Renal pelvis (tissue), 4 donors: Measurements from ENCODE around the gene GPR179. TPM values are rescaled to one million over a fixed set of nuclear protein-coding genes. Genes with fewer than 3 reads are reported as not detected.
"Not testable (repeated sequence)": the region's sequence is repeated elsewhere in the genome, so short reads cannot be mapped to it uniquely, and the experiment has no call there.

Experiments
- DNase-seq: peaks from one replicate; pipeline ENCODE4 v3.0.0-alpha.2; 2013
- polyA plus RNA-seq, 3 donors: library from polyadenylated mRNA; unstranded; fragments of 120-200 nt; gene quantifications; one replicate each; pipeline ENCODE4 v1.2.1, GENCODE V29; 2013; ENCODE audit not compliant: insufficient read length in 3 of 3

The GPR179 gene
- polyA plus RNA-seq, 3 donors: 0.10 to 0.16 (median 0.12) TPM

- DNase-seq: no peak
Observed at GRCh38 chr17:38324772-38325171, 19.0 kb downstream of the GPR179 start.

GRCh38 chr17:38324141-38324697, 19.5 kb downstream of the GPR179 start:
- no peak for DNase-seq

DNA sequence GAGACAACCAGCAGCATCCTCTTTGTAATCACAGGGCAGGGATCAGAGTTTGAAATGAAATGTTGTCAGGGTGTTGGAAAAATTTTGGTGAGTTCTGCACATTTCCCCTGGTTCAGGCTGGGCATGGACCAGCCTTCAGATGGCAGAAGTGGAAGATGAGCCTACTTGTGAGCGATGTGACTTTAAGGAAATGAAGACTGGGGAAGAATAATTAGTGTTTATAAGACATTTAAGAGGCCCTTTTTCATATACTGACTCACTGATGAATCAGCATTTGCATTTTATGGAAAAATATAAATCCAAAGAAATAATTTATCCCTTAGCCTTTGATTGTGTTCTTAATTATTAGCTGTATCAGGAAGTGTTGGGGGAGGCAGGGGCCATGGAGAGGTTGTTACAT, 20.9 kb downstream of the GPR179 start:
- no peak for DNase-seq

DNA sequence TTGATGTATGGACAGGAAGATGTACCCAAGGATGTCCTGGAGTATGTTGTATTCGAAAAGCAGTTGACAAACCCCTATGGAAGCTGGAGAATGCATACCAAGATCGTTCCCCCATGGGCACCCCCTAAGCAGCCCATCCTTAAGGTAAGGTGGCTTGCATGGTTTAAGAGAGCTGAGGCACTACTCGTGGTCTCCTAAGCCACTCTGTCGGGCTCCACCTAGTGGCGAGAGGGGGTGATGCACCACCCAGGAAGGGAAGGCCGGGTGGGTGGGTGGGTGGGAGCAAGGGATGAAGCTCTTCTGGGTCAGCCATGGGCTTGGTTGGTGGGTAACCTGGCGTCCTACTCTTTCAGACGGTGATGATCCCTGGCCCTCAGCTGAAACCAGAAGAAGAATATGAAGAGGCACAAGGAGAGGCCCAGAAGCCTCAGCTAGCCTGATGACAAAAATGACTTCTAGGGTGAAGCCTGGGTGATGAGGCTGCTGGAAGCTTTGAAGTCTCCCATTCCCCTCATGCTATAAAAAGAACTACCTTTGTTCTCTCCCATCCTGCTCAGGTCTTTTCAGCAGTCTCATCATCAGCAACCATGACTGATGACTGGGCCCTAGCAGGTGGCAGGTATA, 21.5 kb downstream of the GPR179 start:
- peak; percentile 34 for DNase-seq

DNA sequence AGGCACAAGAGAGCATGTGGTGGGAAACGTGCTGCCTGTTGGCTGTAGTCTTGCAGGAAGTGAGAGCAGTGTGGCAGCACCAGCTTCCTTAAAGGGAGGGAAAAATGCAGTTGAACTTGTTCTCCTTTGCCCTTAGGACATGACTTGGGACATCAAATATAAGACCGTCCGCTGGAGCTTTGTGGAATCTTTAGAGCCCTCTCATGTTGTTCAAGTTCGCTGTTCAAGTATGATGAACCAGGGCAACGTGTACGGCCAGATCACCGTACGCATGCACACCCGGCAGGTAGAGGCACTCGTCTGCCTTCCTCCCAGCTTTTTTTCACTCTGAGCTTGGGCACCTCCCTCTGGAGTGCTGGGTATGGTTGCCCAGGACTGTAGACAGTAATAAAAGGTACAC, 23.3 kb downstream of the GPR179 start:
- DNase-seq: no peak

DNA sequence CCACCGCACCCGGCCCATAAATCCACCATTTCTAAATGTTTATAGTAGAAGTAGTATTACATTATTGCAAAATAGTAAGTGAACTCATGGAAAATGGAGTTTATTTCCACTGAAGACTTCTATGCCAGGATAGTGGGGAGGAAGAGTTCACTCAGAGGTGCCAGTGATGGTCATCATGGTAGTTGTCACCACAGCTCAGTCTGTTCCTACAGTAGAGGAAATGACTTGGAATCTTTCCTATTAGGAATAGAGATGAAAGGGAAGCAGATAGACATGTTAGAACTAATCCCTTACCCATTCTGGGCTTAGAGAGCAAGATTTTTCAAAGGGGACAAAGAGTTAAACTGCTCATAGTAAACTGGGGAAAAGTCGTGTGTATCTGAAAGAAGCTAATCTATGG, 26.7 kb downstream of the GPR179 start:
- no peak for DNase-seq

GRCh38 chr17:38315497-38315896, 28.3 kb downstream of the GPR179 start:
- no peak for DNase-seq

DNA sequence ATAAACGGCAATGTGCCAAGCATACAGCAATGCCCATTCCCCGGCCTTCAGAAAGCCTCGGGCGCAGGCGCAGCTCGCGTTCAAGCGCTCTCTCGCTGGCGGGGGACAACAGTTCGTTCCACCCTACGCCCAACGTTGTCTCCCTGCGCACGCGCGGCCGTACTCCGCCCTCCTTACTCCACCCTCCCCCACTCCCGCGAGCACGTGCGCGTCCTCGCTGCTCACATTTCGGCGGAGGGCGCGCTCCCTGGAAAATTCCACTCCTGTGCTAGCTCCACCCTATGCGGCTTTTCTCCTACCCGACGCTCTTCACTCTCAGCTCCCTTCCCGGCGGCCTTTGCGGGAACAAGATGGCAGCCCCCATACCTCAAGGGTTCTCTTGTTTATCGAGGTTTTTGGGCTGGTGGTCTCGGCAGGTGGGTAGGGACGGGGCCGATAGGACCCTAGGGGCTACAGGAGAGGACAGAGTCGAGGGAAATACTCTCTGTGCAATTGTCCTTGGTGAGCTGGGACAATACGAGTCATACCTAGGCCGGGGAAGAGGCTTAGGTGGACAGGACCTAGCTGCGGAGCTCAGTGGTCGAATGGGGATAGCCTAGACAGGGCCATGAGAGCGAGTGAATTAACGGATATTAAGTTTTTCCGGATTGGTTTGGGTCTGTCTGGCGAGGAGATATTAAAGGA, 46.8 kb downstream of the GPR179 start, which contains the start of gene MRPL45:
MRPL45 (plus strand) TSS at position 335 of the 684 bp plus-strand sequence; CDS start at position 351, 16 bp downstream.
- DNase-seq: peak; percentile 94

DNA sequence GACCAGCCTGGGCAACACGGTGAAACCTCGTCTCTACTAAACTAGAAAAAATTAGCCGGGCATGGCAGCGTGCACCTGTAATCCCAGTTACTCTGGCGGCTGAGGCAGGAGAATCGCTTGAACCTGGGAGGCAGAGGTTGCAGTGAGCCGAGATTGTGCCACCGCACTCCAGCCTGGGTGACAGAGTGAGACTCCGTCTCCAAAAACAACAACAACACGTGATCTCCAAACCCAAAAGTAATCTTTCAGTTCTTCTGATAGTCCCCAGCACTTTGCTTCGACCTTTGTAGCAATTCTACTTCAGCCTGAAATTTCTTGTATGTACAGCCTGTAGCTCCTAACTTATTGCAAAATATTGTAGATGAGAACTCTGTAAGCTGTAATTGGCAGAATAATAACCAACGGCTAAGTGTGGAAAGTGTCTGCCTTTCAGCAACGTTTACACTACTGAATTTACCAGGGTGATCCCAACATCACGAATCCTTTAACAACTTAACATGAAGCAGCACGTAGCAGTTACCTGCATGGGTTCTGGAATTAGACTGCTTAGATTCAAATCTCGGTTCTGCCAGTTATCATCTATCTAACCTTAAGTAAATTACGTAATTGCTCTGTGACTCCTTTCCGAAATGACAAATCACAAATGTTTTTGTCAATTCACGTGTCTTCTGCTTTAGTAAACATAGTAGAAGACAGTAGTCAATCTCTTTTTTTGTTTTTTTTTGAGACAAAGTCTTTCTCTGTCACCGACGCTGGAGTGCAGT, 48.0 kb downstream of the GPR179 start:
- DNase-seq: not testable (repeated sequence)

GRCh38 chr17:38289760-38290159, 54.0 kb downstream of the GPR179 start:
- DNase-seq: not testable (repeated sequence)

- not testable (repeated sequence) for DNase-seq
Observed at GRCh38 chr17:38288217-38288827, 55.4 kb downstream of the GPR179 start.

DNA sequence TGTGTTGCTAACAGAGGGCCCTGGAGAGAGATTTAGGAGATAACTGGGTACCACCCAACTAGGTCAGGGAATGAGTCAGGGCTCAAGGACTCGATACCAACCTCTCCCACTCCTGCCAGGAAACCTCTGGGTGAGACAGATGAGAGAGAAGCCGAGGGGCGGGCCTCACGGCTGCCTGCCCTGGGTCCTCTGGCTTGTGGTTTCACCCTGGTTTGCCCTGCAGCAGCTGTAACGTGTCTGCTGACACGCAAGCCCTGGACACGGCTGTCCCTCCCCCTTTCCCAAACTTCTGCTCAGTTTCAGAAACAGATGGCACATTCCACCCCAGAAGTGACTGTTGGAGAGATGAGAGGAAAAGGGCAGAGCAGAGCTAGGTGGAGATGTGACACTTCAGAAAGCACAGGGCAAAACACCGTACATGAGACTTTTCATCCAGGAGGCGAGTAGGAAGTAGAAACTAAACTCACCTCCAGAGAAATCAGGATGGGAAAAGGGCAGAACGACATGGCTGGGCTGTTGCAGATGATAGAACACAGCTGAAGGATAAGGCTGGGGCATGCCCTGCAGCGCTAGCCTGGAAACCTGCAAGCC, 57.2 kb downstream of the GPR179 start:
- peak; percentile 38 for DNase-seq

- not testable (repeated sequence) for DNase-seq
Observed at GRCh38 chr17:38285994-38286393, 57.8 kb downstream of the GPR179 start.

Other genes with a start within 250 kb of the GPR179 start
- gene TBC1D3E, start 216.0 kb downstream of the GPR179 start, polyA plus RNA-seq: not detected
- not detected for gene TBC1D3, start 151.4 kb downstream of the GPR179 start, polyA plus RNA-seq
- 10 to 100 TPM; 58.8 to 65.7 (median 63.2) TPM for gene MRPL45, start 46.8 kb downstream of the GPR179 start, polyA plus RNA-seq
- 10 to 100 TPM; 16.9 to 22.8 (median 21.1) TPM for gene SOCS7, start 7.9 kb upstream of the GPR179 start, polyA plus RNA-seq
- gene ARHGAP23, start 84.5 kb upstream of the GPR179 start, polyA plus RNA-seq: 10 to 100 TPM; 56.8 to 57.7 (median 57.6) TPM